Glutamatergic neuron (in vitro differentiated cells): ENCODE data around the gene YTHDC1. TPM values are rescaled to one million over a fixed set of nuclear protein-coding genes. Genes with fewer than 3 reads are reported as not detected.

Source experiments
- DNase-seq: peaks from one replicate; pipeline ENCODE4 v3.0.0; 2022
- H3K27ac Mint-ChIP-seq: one replicate; pipeline ENCODE4 v1.8.0; 2020; ENCODE audit warnings: mild to moderate bottlenecking, mixed read lengths, inconsistent platforms; ENCODE audit not compliant: unreplicated experiment
- H3K27me3 Mint-ChIP-seq: one replicate; pipeline ENCODE4 v1.8.0; 2020; ENCODE audit warnings: mild to moderate bottlenecking, moderate library complexity, mixed read lengths, inconsistent platforms; ENCODE audit not compliant: unreplicated experiment
- H3K36me3 Mint-ChIP-seq: one replicate; pipeline ENCODE4 v1.8.0; 2020; ENCODE audit warnings: mild to moderate bottlenecking, mixed read lengths, inconsistent platforms; ENCODE audit not compliant: unreplicated experiment
- H3K4me1 Mint-ChIP-seq: one replicate; pipeline ENCODE4 v1.8.0; 2020; ENCODE audit warnings: mild to moderate bottlenecking, low read depth, mixed read lengths, inconsistent platforms; ENCODE audit not compliant: unreplicated experiment
- H3K4me3 Mint-ChIP-seq: one replicate; pipeline ENCODE4 v1.8.0; 2020; ENCODE audit warnings: mild to moderate bottlenecking, mixed read lengths, inconsistent platforms; ENCODE audit not compliant: unreplicated experiment
- H3K9me3 Mint-ChIP-seq: one replicate; pipeline ENCODE4 v1.8.0; 2020; ENCODE audit warnings: mild to moderate bottlenecking, moderate library complexity, mixed read lengths, inconsistent platforms; ENCODE audit not compliant: unreplicated experiment
- CTCF ChIP-seq: fragments of 200-600 bp; sonication (generic); IDR thresholded peaks from one replicate; pipeline ENCODE4 v1.5.0; 2021; ENCODE audit not compliant: partially characterized antibody, unreplicated experiment
- total RNA-seq: library from RNA; stranded (reverse); fragmentation: NEBNext Ultra II Directional; extraction: Animal tissue kit (Norgen Biotek cat#: 25700); gene quantifications from one replicate; pipeline ENCODE4 v1.2.1, GENCODE V29; 2021; ENCODE audit not compliant: unreplicated experiment

The YTHDC1 gene
- total RNA-seq, 1 donor from 2014 or later: 114 TPM

GRCh38 chr4:68373513-68373912 lies 23.6 kb upstream of the YTHDC1 start:
- peaks cover 12% of the 10 kb centered on the region for H3K4me1 Mint-ChIP-seq
- H3K4me3 Mint-ChIP-seq: peak overlapping the region; percentile 80
- H3K27me3 Mint-ChIP-seq: no peaks in the 10 kb centered on the region
- peak; percentile 80 for DNase-seq
- peak overlapping the region; percentile 83 for H3K27ac Mint-ChIP-seq
- TF ChIP-seq CTCF: no peak
- no peaks in the 10 kb centered on the region for H3K9me3 Mint-ChIP-seq
- no peaks in the 10 kb centered on the region for H3K36me3 Mint-ChIP-seq

- no peaks in the 10 kb centered on the region for H3K9me3 Mint-ChIP-seq
- H3K27ac Mint-ChIP-seq: no peak overlapping the region
- no peak for TF ChIP-seq CTCF
- H3K4me3 Mint-ChIP-seq: peak overlapping the region; percentile 49
- H3K27me3 Mint-ChIP-seq: no peaks in the 10 kb centered on the region
- DNase-seq: no peak
- H3K4me1 Mint-ChIP-seq: peaks cover 12% of the 10 kb centered on the region
- H3K36me3 Mint-ChIP-seq: no peaks in the 10 kb centered on the region
These were observed 22.7 kb upstream of the YTHDC1 start for GRCh38 chr4:68372588-68372987.

GRCh38 chr4:68369142-68369805 lies 19.4 kb upstream of the YTHDC1 start:
- H3K36me3 Mint-ChIP-seq: peaks cover 6% of the 10 kb centered on the region
- DNase-seq: no peak
- H3K27ac Mint-ChIP-seq: no peak overlapping the region

GRCh38 chr4:68368691-68369131 lies 18.8 kb upstream of the YTHDC1 start:
- TF ChIP-seq CTCF: no peak
- H3K27me3 Mint-ChIP-seq: peaks cover 4% of the 10 kb centered on the region
- DNase-seq: no peak
- peaks cover 4% of the 10 kb centered on the region for H3K4me1 Mint-ChIP-seq
- no peak overlapping the region for H3K4me3 Mint-ChIP-seq
- no peaks in the 10 kb centered on the region for H3K9me3 Mint-ChIP-seq
- H3K27ac Mint-ChIP-seq: no peak overlapping the region
- peaks cover 11% of the 10 kb centered on the region for H3K36me3 Mint-ChIP-seq

More at GRCh38 chr4:68369142-68369805, 19.4 kb upstream of the YTHDC1 start:
- no peaks in the 10 kb centered on the region for H3K9me3 Mint-ChIP-seq
- peaks cover 2% of the 10 kb centered on the region for H3K27me3 Mint-ChIP-seq
- no peak for TF ChIP-seq CTCF
- H3K4me3 Mint-ChIP-seq: no peak overlapping the region
- peaks cover 4% of the 10 kb centered on the region for H3K4me1 Mint-ChIP-seq

GRCh38 chr4:68367835-68368234 lies 17.9 kb upstream of the YTHDC1 start:
- TF ChIP-seq CTCF: no peak
- H3K27ac Mint-ChIP-seq: no peak overlapping the region
- no peaks in the 10 kb centered on the region for H3K9me3 Mint-ChIP-seq
- peaks cover 4% of the 10 kb centered on the region for H3K27me3 Mint-ChIP-seq
- peaks cover 12% of the 10 kb centered on the region for H3K36me3 Mint-ChIP-seq
- peaks cover 2% of the 10 kb centered on the region for H3K4me1 Mint-ChIP-seq
- DNase-seq: no peak
- H3K4me3 Mint-ChIP-seq: no peak overlapping the region
